HG03103 (cell line): Measurements from ENCODE around the gene PSME3.

ENCODE experiments used
- ATAC-seq: cut with Tn5 transposase; IDR thresholded peaks from one replicate; pipeline ENCODE4 v1.9.1; 2021; ENCODE audit warnings: low read depth; ENCODE audit not compliant: unreplicated experiment

Gene PSME3

GRCh38 chr17:42814633-42815399 is 18.4 kb upstream of the PSME3 start:
- ATAC-seq = no peak

- no peak for ATAC-seq
Observed at GRCh38 chr17:42817866-42818265, 15.3 kb upstream of the PSME3 start.

GRCh38 chr17:42818379-42818778 is 14.8 kb upstream of the PSME3 start:
- no peak for ATAC-seq

GRCh38 chr17:42819939-42820535 is 13.2 kb upstream of the PSME3 start:
- no peak for ATAC-seq

- ATAC-seq = no peak
Observed at GRCh38 chr17:42821176-42821575, 12.0 kb upstream of the PSME3 start.

- ATAC-seq = no peak
Observed at GRCh38 chr17:42827472-42827871, 5.7 kb upstream of the PSME3 start.

GRCh38 chr17:42830971-42831370 is 2.2 kb upstream of the PSME3 start:
- no peak for ATAC-seq

- ATAC-seq = no peak
Observed at GRCh38 chr17:42832213-42832933, 824 bp upstream of the PSME3 start.

GRCh38 chr17:42833767-42834422 is 698 bp downstream of the PSME3 start:
- no peak for ATAC-seq

- ATAC-seq = no peak
Observed at GRCh38 chr17:42835732-42836131, 2.5 kb downstream of the PSME3 start.

GRCh38 chr17:42841975-42842685 is 8.9 kb downstream of the PSME3 start:
- no peak for ATAC-seq

GRCh38 chr17:42843358-42843934 is 10.2 kb downstream of the PSME3 start:
- ATAC-seq = no peak

GRCh38 chr17:42844271-42844670 is 11.1 kb downstream of the PSME3 start, which contains the start of gene AOC2:
Gene AOC2, plus strand, starts transcription at chr17:42844580. Its CDS starts 47 bp downstream, at chr17:42844627.
- no peak for ATAC-seq

- no peak for ATAC-seq
Observed at GRCh38 chr17:42844761-42845555, 11.8 kb downstream of the PSME3 start.

GRCh38 chr17:42845556-42845917 is 12.3 kb downstream of the PSME3 start:
- no peak for ATAC-seq

- ATAC-seq = no peak
Observed at GRCh38 chr17:42845918-42846593, 12.9 kb downstream of the PSME3 start.

GRCh38 chr17:42846594-42847280 is 13.5 kb downstream of the PSME3 start:
- ATAC-seq = no peak

GRCh38 chr17:42848093-42848492 is 14.9 kb downstream of the PSME3 start:
- ATAC-seq = no peak
